ENCODE data around the gene ADRA2B. TPM values are rescaled to one million over a fixed set of nuclear protein-coding genes. Genes with fewer than 3 reads are reported as not detected.

The ADRA2B gene
- total and polyA plus RNA-seq, 2 donors (not counting 1 experiment from before 2014, with no cell fraction given): 0.27 to 0.46 TPM

DNA sequence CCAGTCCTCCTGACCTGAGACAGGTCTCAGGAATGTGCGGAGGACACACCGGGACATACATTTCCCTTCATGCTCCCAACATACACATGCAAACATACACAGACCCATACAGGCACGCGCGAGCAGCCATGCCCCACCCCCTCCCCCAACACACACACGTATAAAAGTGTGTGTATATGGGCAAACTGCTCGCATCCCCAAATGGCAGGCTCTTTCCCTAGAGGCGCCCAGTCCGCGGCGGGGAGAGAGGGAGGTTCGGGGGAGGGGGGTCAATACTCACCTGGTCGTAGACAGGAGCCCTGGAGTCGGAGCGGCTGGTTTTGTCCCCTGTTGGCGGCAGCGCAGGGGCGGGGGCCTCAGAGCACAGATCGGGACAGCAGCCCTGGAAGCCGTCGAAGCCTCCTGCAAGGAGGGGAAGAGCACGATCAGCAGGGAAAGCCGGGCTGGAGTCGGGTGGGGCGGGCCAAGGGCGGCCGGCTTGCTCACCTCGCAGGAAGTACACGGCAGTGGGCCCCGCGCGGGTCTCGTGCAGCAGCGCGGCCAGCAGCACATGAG is 28.2 kb upstream of the ADRA2B start:
- no peaks in the 10 kb centered on the region for H3K36me3 ChIP-seq (replicated peaks in 1 of 2; ENCODE audit: control extremely low read depth in 1 of 2, control insufficient read depth in 1 of 2, extremely low read depth in 1 of 2, insufficient read depth in 2 of 2, low read length in 1 of 2)
- H3K4me3 ChIP-seq (ENCODE audit: control extremely low read depth in 1 of 5, extremely low read depth in 1 of 5, insufficient read depth in 1 of 5, low read depth in 2 of 5, low read length in 4 of 5): peak overlapping the region; percentile 42 to 71 (median 59)
- H3K9me3 Mint-ChIP-seq (ENCODE audit: insufficient read depth): no peaks in the 10 kb centered on the region
- H2AFZ ChIP-seq (ENCODE audit: insufficient read depth, low read depth, low read length, poor library complexity, severe bottlenecking): no peak overlapping the region
- peak overlapping the region; percentile 91 for H3K4me2 ChIP-seq (replicated peaks; ENCODE audit: low read depth, low read length, poor library complexity, severe bottlenecking)
- CTCF ChIA-PET: interaction anchor here (1.6 to 23.6 kb wide), 3 partner anchors 12 to 27 kb away, joined by 5 to 1065 read pairs (median 18); no protein-coding TSS in a partner anchor
- H3K27me3 Mint-ChIP-seq: no peaks in the 10 kb centered on the region
- POLR2A ChIA-PET: interaction anchor here (0.5 to 7.9 kb wide), 5 partner anchors 14 to 64 kb away, joined by 4 to 47 read pairs (median 9); partner anchors contain the start of genes ADRA2B and STARD7
- TF ChIP-seq, protein P1, sequence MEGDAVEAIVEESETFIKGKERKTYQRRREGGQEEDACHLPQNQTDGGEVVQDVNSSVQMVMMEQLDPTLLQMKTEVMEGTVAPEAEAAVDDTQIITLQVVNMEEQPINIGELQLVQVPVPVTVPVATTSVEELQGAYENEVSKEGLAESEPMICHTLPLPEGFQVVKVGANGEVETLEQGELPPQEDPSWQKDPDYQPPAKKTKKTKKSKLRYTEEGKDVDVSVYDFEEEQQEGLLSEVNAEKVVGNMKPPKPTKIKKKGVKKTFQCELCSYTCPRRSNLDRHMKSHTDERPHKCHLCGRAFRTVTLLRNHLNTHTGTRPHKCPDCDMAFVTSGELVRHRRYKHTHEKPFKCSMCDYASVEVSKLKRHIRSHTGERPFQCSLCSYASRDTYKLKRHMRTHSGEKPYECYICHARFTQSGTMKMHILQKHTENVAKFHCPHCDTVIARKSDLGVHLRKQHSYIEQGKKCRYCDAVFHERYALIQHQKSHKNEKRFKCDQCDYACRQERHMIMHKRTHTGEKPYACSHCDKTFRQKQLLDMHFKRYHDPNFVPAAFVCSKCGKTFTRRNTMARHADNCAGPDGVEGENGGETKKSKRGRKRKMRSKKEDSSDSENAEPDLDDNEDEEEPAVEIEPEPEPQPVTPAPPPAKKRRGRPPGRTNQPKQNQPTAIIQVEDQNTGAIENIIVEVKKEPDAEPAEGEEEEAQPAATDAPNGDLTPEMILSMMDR (IDR thresholded peaks at IDR 0.05): no peak
- TF ChIP-seq EZH2 (IDR thresholded peaks at IDR 0.05; ENCODE audit: borderline replicate concordance, insufficient read depth, low read depth, low read length, poor library complexity, severe bottlenecking): no peak
- H3K4me1 ChIP-seq (ENCODE audit: control insufficient read depth in 2 of 2, insufficient read depth in 2 of 2, low read length in 2 of 2): peaks cover 53 to 66% of the 10 kb centered on the region in 2 donors
- 0% methylated on average over 29 of the region's 35 CpGs for WGBS (ENCODE audit: insufficient coverage)
- H3K27ac ChIP-seq (ENCODE audit: low read length in 2 of 2): peak overlapping the region; percentile 47 to 53
- intact Hi-C loops (cut with micrococcal nuclease): loop anchor here (1.0 kb wide), 3 partner anchors 20 to 393 kb away; partner anchors contain the start of gene STARD7
- peaks cover 2% of the 10 kb centered on the region for H3K79me2 ChIP-seq (ENCODE audit: control insufficient read depth, insufficient read depth, low read length)
- DNase-seq (no peak), ATAC-seq (ENCODE audit: low read depth) (no peak)
- peak overlapping the region; percentile 92 for H3K4me3 Mint-ChIP-seq
- H3K27me3 ChIP-seq (replicated peaks in 1 of 4; ENCODE audit: control extremely low read depth in 1 of 4, control insufficient read depth in 3 of 4, insufficient read depth in 4 of 4, low read length in 3 of 4): no peaks in the 10 kb centered on the region
- H3K27ac Mint-ChIP-seq: peak overlapping the region; percentile 91
- H3K4me1 Mint-ChIP-seq: peaks cover 68% of the 10 kb centered on the region
- peak overlapping the region; percentile 69 for H3K9ac ChIP-seq (ENCODE audit: low read length)
- no peaks in the 10 kb centered on the region for H3K9me3 ChIP-seq (ENCODE audit: control extremely low read depth in 1 of 3, control insufficient read depth in 2 of 3, insufficient read depth in 1 of 3, low read length in 2 of 3)
- peaks cover 17% of the 10 kb centered on the region for H4K20me1 ChIP-seq (ENCODE audit: control insufficient read depth, insufficient read depth, low read length, poor library complexity, severe bottlenecking)
